HuH-7.5 (cell line): Measurements from ENCODE around the gene GPR32.
A peak's percentile ranks its signal among the peaks of the same experiment; 100 is the strongest.
"Not testable (repeated sequence)": the region's sequence is repeated elsewhere in the genome, so short reads cannot be mapped to it uniquely, and the experiment has no call there.

Experiments
- DNase-seq: peaks from one replicate; pipeline ENCODE4 v3.0.0; 2011; ENCODE audit warnings: low spot score

GPR32 gene

DNA sequence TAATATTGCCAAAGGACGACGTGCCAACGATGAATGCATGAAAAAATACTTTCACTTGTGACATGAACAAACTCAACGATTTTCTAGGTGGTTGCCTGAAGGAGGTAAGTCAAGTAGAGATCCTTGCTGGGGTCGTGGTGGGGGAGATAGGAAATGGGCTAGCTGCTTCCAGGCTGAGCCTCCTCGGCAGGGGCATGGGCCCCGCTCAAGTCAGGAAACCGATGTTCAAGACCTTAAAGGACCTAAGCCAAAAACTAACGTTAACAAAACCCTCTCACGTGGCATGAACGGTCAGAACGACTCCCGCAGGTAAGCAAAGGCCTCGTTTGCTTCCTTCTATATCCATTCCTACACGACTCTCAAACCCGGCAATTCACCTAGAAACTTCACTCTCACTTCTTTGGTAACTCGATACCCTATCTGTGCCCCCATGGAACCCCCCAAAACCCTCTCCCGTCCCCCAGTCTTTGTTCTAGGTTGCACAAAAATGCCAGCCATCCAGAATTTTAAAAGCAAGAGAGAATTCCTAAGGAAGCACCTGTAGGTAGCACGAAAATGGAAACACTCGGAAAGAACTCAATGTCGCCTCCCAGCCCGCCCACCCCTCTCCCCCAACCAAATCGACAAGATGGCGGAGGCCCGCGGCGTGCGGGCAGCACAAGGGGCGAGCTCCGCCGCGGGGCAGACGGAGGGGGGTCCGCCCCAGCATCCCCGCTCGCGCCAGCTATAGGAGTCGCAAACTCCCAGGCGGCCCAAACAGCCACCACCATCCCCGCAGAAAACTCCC is 33.6 kb downstream of the GPR32 start:
- peak; percentile 59 for DNase-seq

DNA sequence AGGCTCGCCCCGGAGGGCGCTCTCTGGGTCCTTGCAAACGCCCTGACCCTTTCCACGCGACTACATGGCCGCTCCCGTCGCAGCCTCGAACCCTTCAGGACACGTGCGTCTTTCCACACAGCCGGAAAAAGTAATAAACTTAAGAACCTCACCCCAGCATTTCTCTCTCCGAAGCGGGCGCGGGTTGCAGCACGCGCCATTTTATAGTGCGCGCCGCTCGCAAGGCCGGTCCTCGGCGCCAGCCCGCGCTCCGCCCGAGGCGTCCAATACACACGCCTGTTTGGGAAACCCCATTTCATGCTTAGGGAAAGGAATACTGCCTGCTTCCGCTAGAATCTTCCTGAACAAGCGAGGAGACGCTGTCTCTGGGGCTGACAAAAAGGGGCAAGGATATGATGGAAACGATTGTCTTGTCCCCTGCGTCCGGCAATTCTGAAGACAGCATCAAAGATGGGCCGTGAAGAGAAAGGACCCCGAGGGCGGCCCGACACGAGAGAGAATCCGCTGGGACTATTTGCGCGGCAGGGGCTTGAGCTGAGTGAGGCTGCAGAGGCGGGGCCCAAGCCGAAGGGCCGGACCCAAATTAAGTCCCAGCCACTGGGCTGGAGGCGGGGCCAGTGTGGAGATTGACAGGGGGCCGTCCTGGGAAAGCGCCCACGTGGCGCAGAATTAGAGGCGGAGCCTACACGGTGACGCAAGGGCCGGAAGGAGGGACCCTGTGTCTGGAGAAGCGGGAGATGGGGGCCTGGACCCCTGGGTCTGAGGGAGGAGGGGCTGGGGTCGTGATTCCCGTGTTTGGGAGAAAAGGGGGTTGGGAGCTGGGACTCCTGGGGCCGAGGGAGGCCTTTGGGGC is 34.4 kb downstream of the GPR32 start:
- DNase-seq = peak; percentile 96

DNA sequence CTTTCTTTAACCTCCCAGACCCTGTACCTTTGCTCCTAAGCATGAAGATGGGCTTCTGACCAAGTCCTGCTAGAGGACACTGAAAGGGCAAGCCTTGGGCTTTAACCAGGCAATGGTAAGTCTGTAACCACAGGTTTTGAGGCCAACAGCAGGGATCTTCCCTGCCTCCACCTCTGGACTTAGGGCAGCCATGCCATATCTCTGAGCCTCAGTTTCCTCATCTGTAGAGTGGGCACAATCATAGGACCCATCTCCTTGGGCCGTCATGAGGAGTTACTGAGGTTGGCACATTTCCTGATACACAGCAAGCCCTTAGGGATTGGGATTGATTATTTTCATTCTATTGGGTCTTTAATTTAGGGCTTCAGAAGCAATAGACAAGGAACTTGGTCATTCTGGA is 38.6 kb downstream of the GPR32 start:
- DNase-seq = no peak

DNA sequence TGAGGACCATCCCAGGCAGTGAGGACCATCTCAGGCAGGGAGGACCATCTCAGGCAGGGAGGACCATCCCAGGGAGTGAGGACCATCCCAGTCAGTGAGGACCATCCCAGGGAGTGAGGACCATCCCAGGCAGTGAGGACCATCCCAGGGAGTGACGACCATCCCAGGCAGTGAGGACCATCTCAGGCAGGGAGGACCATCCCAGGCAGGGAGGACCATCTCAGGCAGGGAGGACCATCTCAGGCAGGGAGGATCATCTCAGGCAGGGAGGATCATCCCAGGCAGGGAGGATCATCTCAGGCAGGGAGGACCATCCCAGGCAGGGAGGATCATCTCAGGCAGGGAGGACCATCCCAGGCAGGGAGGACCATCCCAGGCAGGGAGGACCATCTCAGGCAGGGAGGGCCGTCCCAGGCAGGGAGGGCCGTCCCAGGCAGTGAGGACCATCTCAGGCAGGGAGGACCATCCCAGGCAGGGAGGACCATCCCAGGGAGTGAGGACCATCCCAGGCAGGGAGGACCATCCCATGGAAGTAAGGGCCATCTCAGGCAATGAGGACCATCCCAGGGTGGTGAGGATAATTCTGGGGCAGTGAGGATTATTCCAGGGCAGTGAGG is 41.5 kb downstream of the GPR32 start:
- not testable (repeated sequence) for DNase-seq

DNA sequence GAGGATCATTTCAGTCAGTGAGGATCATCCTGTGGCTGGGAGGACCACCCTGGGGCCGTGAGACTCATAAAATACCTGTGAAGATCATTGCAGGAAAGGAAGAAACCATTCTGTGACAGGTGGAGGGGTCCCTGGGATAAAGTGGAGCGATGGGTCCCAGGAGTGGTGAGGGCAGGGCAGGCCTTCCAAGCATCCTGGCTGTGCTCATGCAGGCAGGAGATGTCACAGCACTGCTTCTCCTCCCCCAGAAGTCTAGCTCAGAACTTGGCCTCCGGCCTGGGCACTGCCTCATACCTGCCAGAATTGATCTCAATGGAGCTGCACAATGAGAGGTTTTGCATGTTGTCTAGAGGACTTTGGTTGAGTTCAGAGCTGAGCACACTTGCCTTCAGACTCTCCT is 42.2 kb downstream of the GPR32 start:
- no peak for DNase-seq

DNA sequence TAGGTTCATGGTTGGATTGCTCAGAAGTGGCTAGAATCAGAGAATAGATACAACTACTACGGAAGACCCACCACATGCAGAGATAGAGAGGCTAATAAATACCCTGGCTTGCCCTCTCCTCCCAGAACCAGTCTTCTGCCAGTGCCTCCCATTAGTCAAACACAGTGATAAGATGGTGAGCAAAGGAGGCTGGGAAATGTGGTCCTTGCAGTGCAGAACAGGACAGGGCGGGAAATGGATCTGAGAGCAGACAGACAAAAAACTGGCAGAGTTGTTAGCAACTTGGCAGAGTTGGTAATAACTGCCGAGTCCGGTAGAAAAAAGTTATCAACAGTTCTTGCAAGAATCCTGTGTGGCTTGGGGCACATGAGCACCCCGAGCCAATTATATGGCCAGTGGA is 44.6 kb downstream of the GPR32 start:
- no peak for DNase-seq

DNA sequence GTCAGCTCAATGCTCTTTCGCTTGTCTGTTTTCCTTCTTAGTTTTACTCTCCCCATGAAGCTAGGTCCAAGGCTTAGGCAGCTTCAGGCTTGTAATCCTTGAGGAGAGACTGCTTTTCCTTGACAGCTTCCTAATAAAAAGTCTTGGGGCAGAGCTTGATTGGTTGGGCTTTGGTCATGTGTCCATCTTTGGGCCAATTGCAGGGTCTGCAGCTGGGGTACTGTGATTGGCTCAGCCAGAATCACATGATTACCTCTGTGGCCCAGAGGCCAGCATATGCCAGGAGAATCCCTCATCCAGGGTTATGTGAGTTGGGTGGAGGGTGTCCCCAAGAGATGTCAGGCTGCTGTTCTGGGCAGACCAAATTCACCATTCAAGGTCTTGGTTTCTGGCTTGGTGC is 45.2 kb downstream of the GPR32 start:
- no peak for DNase-seq

DNA sequence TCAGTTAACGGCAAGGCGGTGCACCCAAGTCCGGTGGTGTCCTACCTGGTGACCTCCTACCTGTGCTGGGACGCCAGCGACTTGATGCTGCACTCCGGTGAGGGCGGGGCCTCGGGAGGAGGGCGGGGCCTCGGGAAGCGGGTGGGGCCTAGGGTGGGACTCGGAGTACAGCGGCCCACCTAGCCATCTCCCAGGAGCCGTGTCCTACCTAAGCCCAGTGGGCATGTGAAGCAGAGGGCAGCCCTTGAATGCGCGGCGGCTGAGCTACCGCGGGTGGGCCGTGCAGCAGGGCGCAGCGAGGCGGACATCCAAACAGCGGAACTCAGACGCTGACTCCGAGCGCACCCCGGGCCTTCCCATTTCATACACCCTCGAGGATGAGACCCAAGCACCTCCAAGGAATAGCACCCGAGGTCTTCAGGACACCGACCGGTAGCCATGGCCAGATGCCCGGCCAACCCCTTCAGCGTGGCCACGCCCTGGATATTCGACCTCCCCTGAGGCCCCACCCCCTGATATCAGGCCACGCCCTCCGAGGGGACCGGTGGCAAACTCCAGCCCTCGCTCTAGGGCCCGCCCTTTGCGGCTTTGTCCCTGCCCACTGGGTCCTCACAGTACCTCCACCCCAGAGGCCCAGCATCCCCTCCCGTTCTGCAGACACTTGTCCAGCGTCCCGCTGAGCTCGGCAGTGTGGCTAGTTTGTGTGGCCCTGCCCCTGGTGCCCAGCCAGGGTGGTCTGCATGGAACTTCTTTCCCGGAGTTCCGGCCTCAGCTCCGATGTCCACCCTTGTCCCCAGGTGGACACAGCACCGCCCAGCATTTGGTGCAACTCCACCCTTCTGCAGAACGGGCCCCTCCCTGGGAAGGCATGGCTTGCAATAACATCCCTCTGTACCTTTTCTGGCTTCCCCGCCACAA is 47.9 kb downstream of the GPR32 start:
- no peak for DNase-seq

DNA sequence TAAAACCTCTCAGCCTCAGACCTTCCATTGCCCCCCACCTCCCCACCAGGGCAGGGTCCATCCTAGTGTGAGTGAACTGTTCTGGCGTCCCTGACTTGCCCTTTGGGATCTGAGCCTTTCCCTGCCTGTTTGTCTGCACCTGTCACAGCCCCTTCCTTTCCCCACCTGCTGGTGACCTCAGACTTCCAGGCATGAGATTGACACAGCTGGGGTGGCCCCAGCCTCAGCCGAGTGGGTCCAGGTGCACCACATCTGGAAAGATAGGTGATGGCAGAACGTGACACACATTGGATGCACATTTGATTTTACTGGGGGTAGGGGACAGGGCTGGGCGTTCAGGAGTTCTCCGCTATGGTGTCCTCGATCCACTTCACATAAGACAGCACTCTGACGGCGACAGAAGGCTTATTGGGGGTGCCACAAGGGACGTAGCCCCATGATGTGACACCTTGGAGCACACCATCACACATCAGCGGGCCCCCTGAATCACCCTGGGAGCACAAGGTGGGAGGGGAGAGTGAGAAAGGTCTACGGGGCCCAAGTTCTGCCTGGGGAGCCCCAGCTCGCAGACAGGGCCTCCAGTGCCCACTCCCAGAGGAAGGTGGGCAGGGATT is 48.7 kb downstream of the GPR32 start:
- no peak for DNase-seq

DNA sequence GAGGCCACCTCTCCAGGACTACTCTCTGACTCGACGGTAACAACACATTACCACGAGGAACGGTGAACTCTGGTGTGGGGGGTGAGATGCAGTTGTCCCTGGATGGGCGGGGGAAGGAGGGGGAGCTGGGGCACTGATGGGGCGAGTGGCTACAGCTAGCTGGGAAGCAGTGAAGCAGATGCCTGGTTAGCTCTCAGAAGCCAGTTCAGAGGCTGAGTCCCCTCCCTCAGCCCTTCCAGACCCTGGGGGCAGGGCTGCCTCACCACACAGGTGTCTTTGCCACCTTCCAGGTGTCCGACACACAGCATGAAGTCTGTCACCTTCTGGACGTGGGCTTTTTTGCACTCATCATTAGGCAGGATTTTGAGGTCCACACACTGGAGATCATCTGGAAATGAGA is 49.4 kb downstream of the GPR32 start:
- DNase-seq = no peak

DNA sequence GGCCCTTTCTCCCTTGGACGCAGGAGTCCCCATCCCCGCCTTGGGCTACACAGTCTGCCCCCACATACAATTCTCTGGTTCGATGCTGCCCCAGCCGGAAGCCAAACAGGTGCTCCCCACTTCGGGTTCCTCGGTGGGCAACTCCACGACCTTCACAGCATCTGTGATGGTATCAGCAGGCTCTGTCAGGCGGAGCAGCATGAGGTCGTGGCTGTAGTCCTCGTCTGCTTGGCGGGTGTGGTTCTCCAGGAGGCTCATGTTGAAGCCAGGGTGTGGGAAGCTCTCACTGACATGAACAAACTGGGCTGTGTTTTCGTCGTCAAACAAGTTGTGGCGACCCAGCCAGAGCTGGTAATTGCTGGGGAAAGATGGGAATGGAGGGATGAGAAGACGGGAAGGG is 49.8 kb downstream of the GPR32 start:
- DNase-seq = no peak

DNA sequence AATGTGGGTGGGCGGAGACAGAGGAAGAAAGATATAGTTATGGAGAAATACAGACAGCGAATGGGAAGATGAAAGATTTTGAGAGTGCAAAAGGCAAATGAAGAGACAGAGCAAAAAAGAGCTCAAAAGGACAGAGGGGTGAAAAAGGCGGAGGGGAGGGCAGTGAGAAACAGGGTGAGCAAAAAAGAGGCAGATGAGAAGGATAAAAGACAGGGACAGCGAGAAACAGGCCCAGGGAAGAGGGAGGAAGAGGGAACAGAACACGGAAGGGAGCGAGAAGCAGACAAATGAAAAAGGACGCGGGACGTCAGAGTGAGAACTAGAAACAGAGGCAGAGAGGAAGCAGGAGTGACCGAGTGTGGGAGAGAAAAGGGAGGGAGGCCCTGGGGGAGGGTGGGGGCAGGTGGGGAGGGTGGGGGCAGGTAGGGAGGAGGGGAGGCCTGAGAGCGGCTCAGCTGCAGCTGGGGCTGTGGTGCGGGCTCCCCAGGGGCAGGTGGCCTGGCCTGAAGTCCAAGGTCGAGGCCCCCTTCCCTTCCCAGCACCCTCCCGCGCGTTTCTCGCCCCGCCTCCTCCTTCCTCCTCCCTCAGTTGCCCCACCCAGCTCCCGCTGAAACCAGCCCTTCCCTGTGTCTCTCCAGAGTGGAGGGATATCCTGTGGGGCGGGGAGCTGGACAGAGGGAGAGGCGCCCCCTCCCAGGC is 50.4 kb downstream of the GPR32 start:
- DNase-seq = no peak

DNA sequence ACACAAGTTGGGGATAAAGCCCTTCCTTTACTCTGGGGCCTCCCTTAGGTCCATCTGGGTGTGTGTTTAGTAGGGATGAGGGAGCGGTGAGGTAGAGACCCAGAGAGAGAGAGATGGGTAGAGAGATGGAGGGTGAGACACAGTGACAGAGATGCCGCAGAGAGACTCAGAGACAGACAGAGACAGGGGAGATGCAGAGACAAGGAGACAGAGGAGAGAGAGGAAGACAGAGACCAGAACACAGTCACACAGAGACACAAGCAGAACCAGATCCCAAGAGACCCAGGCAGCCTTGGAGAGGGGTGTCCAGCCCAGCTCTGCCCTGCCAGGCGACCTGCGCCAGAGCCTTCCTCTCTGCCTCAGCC is 51.0 kb downstream of the GPR32 start:
- DNase-seq = no peak
